K562 (cell line): ENCODE results near the gene ARF1. TPM values are rescaled to one million over a fixed set of nuclear protein-coding genes. Genes with fewer than 3 reads are reported as not detected.

Experiments
- ATAC-seq: fragments of 200-7000 bp; cut with Tn5 transposase; 3 replicates; pipeline ENCODE4 v1.9.1; 2020; ENCODE audit warnings: moderate library complexity
- BruUV-seq: library from RNA; stranded (reverse); fragments of 400-500 nt; replicated peaks from 2 replicates; lab custom pipeline; 2021; lab: Mats Ljungman, UMichigan
- CTCF ChIA-PET: fragments of 300-600 bp; formaldehyde crosslinking; extraction: SDS; loops from one replicate; lab custom pipeline; 2021; ENCODE audit warnings: low intra/inter-chr PET ratio; lab: Yijun Ruan, JAX
- POLR2A ChIA-PET: fragments of 300-600, 350-650 bp; sonication (Branson Sonifier 250); formaldehyde crosslinking; extraction: SDS; loops from one replicate; lab custom pipeline; 2021; ENCODE audit warnings: antibody characterized with exemption, inconsistent platforms; lab: Yijun Ruan, JAX
- DNase-seq, 4 experiments: peaks; one replicate each; pipeline versions ENCODE4 v3.0.0 to v3.0.0-alpha.2; 2011 to 2018; ENCODE audit warnings: low spot score in 3 of 4, mixed read lengths in 3 of 4; ENCODE audit errors: extremely low read depth in 1 of 4
- FAIRE-seq: peaks from 2 replicates; lab custom pipeline; 2011; peaks lifted over from hg19 to GRCh38; lab: Jason Lieb, UNC
- H2AFZ ChIP-seq: 2 replicates; pipeline ENCODE4 v1.6.0; 2011; ENCODE audit warnings: low read depth, low read length, control low read depth, inconsistent platforms
- H3K27ac ChIP-seq: fragments of 200-600 bp; 3 replicates; pipeline ENCODE4 v1.8.0; 2011; ENCODE audit warnings: low read depth, mild to moderate bottlenecking, control low read depth, inconsistent platforms, low read length, moderate library complexity, mixed read lengths; ENCODE audit errors: extremely low read depth
- H3K27me3 ChIP-seq, 2 experiments: fragments of 300-600 bp in 1 of 2; 2 replicates in 1 of 2; 3 replicates in 1 of 2; pipeline versions ENCODE4 v1.6.0 to v1.8.0; 2011; ENCODE audit warnings: inconsistent platforms in 2 of 2, low read length in 2 of 2, mild to moderate bottlenecking in 1 of 2, mixed read lengths in 1 of 2, moderate library complexity in 1 of 2; ENCODE audit not compliant: control insufficient read depth in 2 of 2, insufficient read depth in 2 of 2
- H3K36me3 ChIP-seq: fragments of 300-600 bp; 3 replicates; pipeline ENCODE4 v1.8.0; 2011; ENCODE audit warnings: mild to moderate bottlenecking, low read length, inconsistent platforms; ENCODE audit not compliant: control insufficient read depth, insufficient read depth
- H3K4me1 ChIP-seq, 2 experiments: fragments of 200-600 bp in 1 of 2; replicated peaks in 1 of 2; 2 replicates in 1 of 2; 3 replicates in 1 of 2; pipeline versions ENCODE4 v1.5.1 to v1.8.0; 2011; ENCODE audit warnings: inconsistent platforms in 2 of 2, low read length in 2 of 2, mild to moderate bottlenecking in 1 of 2, mixed read lengths in 1 of 2, moderate library complexity in 1 of 2; ENCODE audit not compliant: control insufficient read depth in 2 of 2, insufficient read depth in 2 of 2
- H3K4me2 ChIP-seq: 2 replicates; pipeline ENCODE4 v1.6.1; 2011; ENCODE audit warnings: low read length, control low read depth, inconsistent platforms, mixed read lengths; ENCODE audit not compliant: insufficient read depth
- H3K4me3 ChIP-seq: fragments of 200-600 bp; sonication (generic), shearing (Covaris generic); 2 replicates; pipeline ENCODE4 v1.5.1; 2016; ENCODE audit warnings: control low read depth, inconsistent platforms
- H3K79me2 ChIP-seq: fragments of 200-600 bp; 3 replicates; pipeline ENCODE4 v1.8.0; 2011; ENCODE audit warnings: low read length, inconsistent platforms; ENCODE audit not compliant: control insufficient read depth, insufficient read depth
- H3K9ac ChIP-seq, 2 experiments: 2 replicates each; pipeline versions ENCODE4 v1.6.0 to v1.6.1; 2011; ENCODE audit warnings: low read depth in 2 of 2, low read length in 2 of 2, control low read depth in 1 of 2, inconsistent platforms in 1 of 2, mild to moderate bottlenecking in 1 of 2, mixed read lengths in 1 of 2; ENCODE audit not compliant: insufficient read depth in 1 of 2
- H3K9me1 ChIP-seq: one replicate; pipeline ENCODE4 v1.6.0; 2011; ENCODE audit warnings: inconsistent platforms, mild to moderate bottlenecking, low read length, moderate library complexity; ENCODE audit not compliant: control insufficient read depth, insufficient read depth
- H3K9me3 ChIP-seq: replicated peaks from 2 replicates; pipeline ENCODE4 v1.5.1; 2011; ENCODE audit warnings: low read depth, low read length, inconsistent platforms; ENCODE audit not compliant: control insufficient read depth, insufficient read depth
- H4K20me1 ChIP-seq: replicated peaks from 2 replicates; pipeline ENCODE4 v1.6.1; 2011; ENCODE audit warnings: low read length, inconsistent platforms, mixed read lengths; ENCODE audit not compliant: control insufficient read depth, insufficient read depth
- C11orf30 ChIP-seq: fragments of 450-650 bp; IDR thresholded peaks from 2 replicates; pipeline ENCODE4 v1.6.1; 2016; ENCODE audit warnings: low read depth, mild to moderate bottlenecking
- CREBBP ChIP-seq: IDR thresholded peaks from one replicate; pipeline ENCODE4 v1.6.1; 2012; ENCODE audit warnings: low read depth, mild to moderate bottlenecking, control low read depth, inconsistent platforms, low read length
- HDAC6 ChIP-seq: IDR thresholded peaks from 2 replicates; pipeline ENCODE4 v1.6.1; 2012; ENCODE audit warnings: low read depth, mild to moderate bottlenecking, control low read depth, inconsistent platforms, low read length, moderate library complexity
- HMG20B ChIP-seq: fragments of 250-450 bp; sonication (Bioruptor Pico); IDR thresholded peaks from 2 replicates; pipeline ENCODE4 v1.5.0; 2021; ENCODE audit warnings: mild to moderate bottlenecking
- IRF2 ChIP-seq: sonication (generic); formaldehyde crosslinking; IDR thresholded peaks from 2 replicates; pipeline ENCODE4 v1.8.1; 2022; ENCODE audit warnings: mild to moderate bottlenecking, missing genetic modification reagents
- MYNN ChIP-seq, 2 experiments: sonication (generic); formaldehyde crosslinking in 1 of 2; IDR thresholded peaks; 2 replicates each; pipeline versions ENCODE4 v1.5.0 to v1.6.1; 2016 to 2020; ENCODE audit warnings: antibody characterized with exemption in 1 of 2, missing genetic modification reagents in 1 of 2
- OTX1 ChIP-seq: fragments of 450-650 bp; formaldehyde crosslinking; IDR thresholded peaks from 2 replicates; pipeline ENCODE4 v1.4.0; 2022; ENCODE audit warnings: mild to moderate bottlenecking
- SP1 ChIP-seq: sonication (generic); formaldehyde crosslinking; IDR thresholded peaks from 2 replicates; pipeline ENCODE4 v1.8.1; 2022; ENCODE audit warnings: mild to moderate bottlenecking, missing genetic modification reagents
- TEAD4 ChIP-seq, 2 experiments: sonication (generic) in 1 of 2; formaldehyde crosslinking in 1 of 2; IDR thresholded peaks; 2 replicates each; pipeline versions ENCODE4 v1.6.1 to v1.8.0; 2012 to 2022; ENCODE audit warnings: borderline replicate concordance in 1 of 2, inconsistent platforms in 1 of 2, low read length in 1 of 2, mild to moderate bottlenecking in 1 of 2, missing genetic modification reagents in 1 of 2
- TRIM28 ChIP-seq: fragments of 450-650 bp; IDR thresholded peaks from 2 replicates; pipeline ENCODE4 v1.6.1; 2017
- XRCC4 ChIP-seq: IDR thresholded peaks from one replicate; pipeline ENCODE4 v1.6.1; 2011; ENCODE audit not compliant: insufficient read depth, insufficient read length; ENCODE audit errors: extremely low read depth
- ZNF41 ChIP-seq: fragments of 250-450 bp; sonication (Bioruptor Pico); conservative IDR thresholded peaks from 2 replicates; pipeline ENCODE4 v1.4.0; 2020; ENCODE audit warnings: mild to moderate bottlenecking
- ZNF586 ChIP-seq: fragments of 450-650 bp; formaldehyde crosslinking; conservative IDR thresholded peaks from 2 replicates; pipeline ENCODE4 v1.4.0; 2020; ENCODE audit warnings: mild to moderate bottlenecking, moderate library complexity
- ZNF76 ChIP-seq: fragments of 250-450 bp; sonication (Bioruptor Pico); IDR thresholded peaks from 2 replicates; pipeline ENCODE4 v1.4.0; 2020; ENCODE audit warnings: mild to moderate bottlenecking, moderate library complexity, borderline replicate concordance
- WGBS: fragments of 100-300 bp; shearing (Covaris generic); methylation state at CpG from one replicate; pipeline ENCODE4 v1.1.6; 2016; ENCODE audit warnings: low coverage, mixed read lengths; ENCODE audit not compliant: insufficient coverage; ENCODE audit errors: missing lambda C conversion rate; 5-methylcytosine and 5-hydroxymethylcytosine counted together
- in situ Hi-C: fragments of 300-500 bp; cut with MboI; formaldehyde crosslinking; loops from 4 replicates; pipeline ENCODE4 v1.15.0; 2018; ENCODE audit warnings: inconsistent platforms, mixed read lengths
- intact Hi-C: fragments of 100-400 bp; cut with micrococcal nuclease; formaldehyde crosslinking; loops from 2 replicates; pipeline ENCODE4 v1.14.2; 2022
- polyA plus RNA-seq, 8 experiments: library from polyadenylated mRNA; depleted of rRNA in 4 of 8; stranded (reverse) in 5 of 8; unstranded in 3 of 8; fragments of >200 nt; fragmentation: Nextera tagmentation in 2 of 8; fragmentation: Illumina TruSeq in 1 of 8; extraction: Ambion mirVana in 2 of 8; extraction: Trizol in 1 of 8; gene quantifications; 2 replicates each; pipeline versions ENCODE4 v1.2.1 to v1.2.3, GENCODE V29; 2011 to 2014; ENCODE audit warnings: inconsistent platforms in 1 of 8, missing spikeins in 1 of 8
- total RNA-seq, 7 experiments: library from RNA; depleted of rRNA in 6 of 7; stranded (reverse); fragments of >200 nt in 6 of 7; fragmentation: Illumina TruSeq in 2 of 7; extraction: Trizol in 2 of 7; gene quantifications; 2 replicates each; pipeline versions ENCODE4 v1.2.1 to v1.2.3, GENCODE V29; 2011 to 2021; ENCODE audit warnings: low replicate concordance in 1 of 7
- TF ChIP-seq, protein P1 (sequence below): sonication (generic); formaldehyde crosslinking; IDR thresholded peaks from 2 replicates; pipeline ENCODE4 v1.8.1; 2022; ENCODE audit warnings: missing genetic modification reagents

ARF1 gene
- total and polyA plus RNA-seq, 9 of the 15 experiments (the other 6 are each of a cell fraction or from before 2014, with no cell fraction given), result 69.8 to 593 (median 325) TPM

DNA sequence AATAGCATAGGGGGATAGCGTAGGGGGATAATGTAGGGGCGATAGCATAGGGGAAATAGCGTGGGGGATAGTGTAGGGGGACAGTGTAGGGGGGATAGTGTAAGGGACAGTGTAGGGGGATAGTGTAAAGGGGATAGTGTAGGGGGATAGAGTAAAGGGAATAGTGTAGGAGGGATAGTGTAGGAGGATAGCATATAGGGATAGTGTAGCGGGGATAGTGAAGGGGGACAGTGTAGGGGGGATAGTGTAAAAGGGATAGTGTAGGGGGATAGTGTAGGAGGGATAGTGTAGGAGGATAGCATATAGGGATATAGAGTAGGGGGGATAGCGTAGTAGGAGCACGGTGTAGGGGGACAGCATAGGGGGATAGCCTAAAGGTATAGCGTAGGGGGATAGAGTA, 14.1 kb upstream of the ARF1 start (continued):
- TF ChIP-seq MYNN (IDR thresholded peaks at IDR 0.05) (no peak), MYNN (CRISPR knock-in tag; IDR thresholded peaks at IDR 0.05) (no peak), ZNF41 (CRISPR knock-in tag) (no peak), HDAC6 (no peak), OTX1 (CRISPR knock-in tag) (no peak), HMG20B (CRISPR knock-in tag) (no peak), XRCC4 (no peak), SP1 (CRISPR knock-in tag) (no peak), TRIM28 (no peak), IRF2 (CRISPR knock-in tag) (no peak), ZNF76 (CRISPR knock-in tag) (no peak), ZNF586 (CRISPR knock-in tag) (no peak)
- TF ChIP-seq, protein P1, sequence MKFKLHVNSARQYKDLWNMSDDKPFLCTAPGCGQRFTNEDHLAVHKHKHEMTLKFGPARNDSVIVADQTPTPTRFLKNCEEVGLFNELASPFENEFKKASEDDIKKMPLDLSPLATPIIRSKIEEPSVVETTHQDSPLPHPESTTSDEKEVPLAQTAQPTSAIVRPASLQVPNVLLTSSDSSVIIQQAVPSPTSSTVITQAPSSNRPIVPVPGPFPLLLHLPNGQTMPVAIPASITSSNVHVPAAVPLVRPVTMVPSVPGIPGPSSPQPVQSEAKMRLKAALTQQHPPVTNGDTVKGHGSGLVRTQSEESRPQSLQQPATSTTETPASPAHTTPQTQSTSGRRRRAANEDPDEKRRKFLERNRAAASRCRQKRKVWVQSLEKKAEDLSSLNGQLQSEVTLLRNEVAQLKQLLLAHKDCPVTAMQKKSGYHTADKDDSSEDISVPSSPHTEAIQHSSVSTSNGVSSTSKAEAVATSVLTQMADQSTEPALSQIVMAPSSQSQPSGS (CRISPR knock-in tag), result no peak

DNA sequence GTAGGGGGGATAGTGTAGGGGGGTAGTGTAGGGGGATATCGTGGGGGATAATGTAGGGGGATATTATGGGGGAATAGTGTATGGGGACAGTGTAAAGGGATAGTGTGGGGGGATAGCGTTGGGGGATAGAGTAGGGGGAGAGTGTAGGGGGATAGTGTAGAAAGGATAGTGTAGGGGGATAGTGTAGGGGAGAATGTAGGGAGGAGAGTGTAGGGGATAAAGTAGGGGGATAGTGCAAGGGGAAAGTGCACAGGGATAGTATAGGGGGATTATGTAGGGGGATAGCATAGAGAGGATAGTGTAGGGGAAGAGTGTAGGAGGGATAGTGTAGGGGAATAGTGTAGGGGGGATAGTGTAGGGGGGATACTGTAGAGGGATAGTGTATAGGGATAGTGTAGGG, 12.3 kb upstream of the ARF1 start:
- no peak overlapping the region for H3K4me3 ChIP-seq
- no peaks in the 10 kb centered on the region for H3K79me2 ChIP-seq
- BruUV-seq, result no TSS peak
- intact Hi-C loops, result no loop called here
- H3K27ac ChIP-seq, result no peak overlapping the region
- H3K4me2 ChIP-seq, result no peak overlapping the region
- H3K4me1 ChIP-seq, result peaks cover 0 to 19% of the 10 kb centered on the region in 2 experiments; a peak in 2 of 5 replicates
- no peak overlapping the region for H3K9ac ChIP-seq
- no peak overlapping the region for H2AFZ ChIP-seq
- H3K36me3 ChIP-seq, result no peaks in the 10 kb centered on the region
- ChIA-PET POLR2A (no interaction called here), CTCF (no interaction called here)
- WGBS, result no CpG with 5 or more reads among the region's 2 CpGs
- TF ChIP-seq TEAD4 (IDR thresholded peaks at IDR 0.05; ENCODE audit: low read length) (no peak), TEAD4 (CRISPR knock-in tag; IDR thresholded peaks at IDR 0.05; ENCODE audit: borderline replicate concordance) (no peak), C11orf30 (no peak), CREBBP (peak; percentile 59)
- TF ChIP-seq, all 486 proteins: peak for 1
- FAIRE-seq, result no peak
- Histone ChIP-seq H3K9me1 (no peaks in the 10 kb centered on the region), H3K9me3 (no peaks in the 10 kb centered on the region), H4K20me1 (peaks cover 9% of the 10 kb centered on the region), H3K27me3 (peaks cover 11 to 34% of the 10 kb centered on the region in 2 experiments; a peak in 4 of 5 replicates)
- DNase-seq, result no peak
- in situ Hi-C loops, result no loop called here
- ATAC-seq, result no peak
